ENCODE measurements around the gene TACR2. TPM values are rescaled to one million over a fixed set of nuclear protein-coding genes. Genes with fewer than 3 reads are reported as not detected.

Gene TACR2
- total and polyA plus RNA-seq, 2 donors (not counting 1 experiment from before 2014, with no cell fraction given): 0.15 to 0.17 TPM

- Histone ChIP-seq H3K27me3 (ENCODE audit: control insufficient read depth, insufficient read depth, low read length) (peaks cover 2% of the 10 kb centered on the region), H3K4me3 (replicated peaks in 1 of 4; ENCODE audit: control extremely low read depth in 1 of 4, insufficient read depth in 1 of 4, low read depth in 3 of 4, low read length in 4 of 4) (no peak overlapping the region), H3K4me2 (ENCODE audit: extremely low read depth, insufficient read depth, low read length) (no peak overlapping the region), H3K36me3 (ENCODE audit: control insufficient read depth, insufficient read depth, low read length) (no peaks in the 10 kb centered on the region), H3K9ac (ENCODE audit: insufficient read depth, low read length) (no peak overlapping the region), H3K27ac (ENCODE audit: insufficient read depth, low read length) (no peak overlapping the region), H2AFZ (ENCODE audit: low read length) (no peak overlapping the region), H3K9me3 (ENCODE audit: control insufficient read depth, insufficient read depth, low read depth, low read length) (no peaks in the 10 kb centered on the region), H3K4me1 (ENCODE audit: control insufficient read depth, extremely low read depth, insufficient read depth, low read length) (no peaks in the 10 kb centered on the region), H4K20me1 (ENCODE audit: control insufficient read depth, extremely low read depth, insufficient read depth, low read length) (no peaks in the 10 kb centered on the region), H3K79me2 (ENCODE audit: control insufficient read depth, insufficient read depth, low read length) (no peaks in the 10 kb centered on the region)
- TF ChIP-seq CTCF (conservative IDR thresholded peaks at IDR 0.05 in 1 of 2, IDR thresholded peaks at IDR 0.05 in 1 of 2; ENCODE audit: low read depth in 1 of 2, low read length in 2 of 2) (no peak), EZH2 (IDR thresholded peaks at IDR 0.05; ENCODE audit: low read length, missing control alignments) (no peak)
- DNase-seq (ENCODE audit: low read depth in 2 of 2): no peak
These were observed 19.3 kb upstream of the TACR2 start for GRCh38 chr10:69435966-69436520.

GRCh38 chr10:69434926-69435325 is 18.2 kb upstream of the TACR2 start:
- Histone ChIP-seq H3K9ac (ENCODE audit: insufficient read depth, low read length) (no peak overlapping the region), H3K9me3 (ENCODE audit: control insufficient read depth, insufficient read depth, low read depth, low read length) (no peaks in the 10 kb centered on the region), H3K36me3 (ENCODE audit: control insufficient read depth, insufficient read depth, low read length) (no peaks in the 10 kb centered on the region), H3K4me2 (ENCODE audit: extremely low read depth, insufficient read depth, low read length) (no peak overlapping the region), H2AFZ (ENCODE audit: low read length) (no peak overlapping the region), H3K79me2 (ENCODE audit: control insufficient read depth, insufficient read depth, low read length) (no peaks in the 10 kb centered on the region), H3K27ac (ENCODE audit: insufficient read depth, low read length) (no peak overlapping the region), H4K20me1 (ENCODE audit: control insufficient read depth, extremely low read depth, insufficient read depth, low read length) (no peaks in the 10 kb centered on the region), H3K4me1 (ENCODE audit: control insufficient read depth, extremely low read depth, insufficient read depth, low read length) (no peaks in the 10 kb centered on the region), H3K27me3 (ENCODE audit: control insufficient read depth, insufficient read depth, low read length) (peaks cover 2% of the 10 kb centered on the region), H3K4me3 (replicated peaks in 1 of 4; ENCODE audit: control extremely low read depth in 1 of 4, insufficient read depth in 1 of 4, low read depth in 3 of 4, low read length in 4 of 4) (no peak overlapping the region)
- TF ChIP-seq CTCF (conservative IDR thresholded peaks at IDR 0.05 in 1 of 2, IDR thresholded peaks at IDR 0.05 in 1 of 2; ENCODE audit: low read depth in 1 of 2, low read length in 2 of 2) (no peak), EZH2 (IDR thresholded peaks at IDR 0.05; ENCODE audit: low read length, missing control alignments) (no peak)
- no peak for DNase-seq (ENCODE audit: low read depth in 2 of 2)

- DNase-seq (ENCODE audit: low read depth in 2 of 2): no peak
- TF ChIP-seq EZH2 (IDR thresholded peaks at IDR 0.05; ENCODE audit: low read length, missing control alignments) (no peak), CTCF (conservative IDR thresholded peaks at IDR 0.05 in 1 of 2, IDR thresholded peaks at IDR 0.05 in 1 of 2; ENCODE audit: low read depth in 1 of 2, low read length in 2 of 2) (no peak)
- no peaks in the 10 kb centered on the region for H3K4me1 ChIP-seq (ENCODE audit: control insufficient read depth, extremely low read depth, insufficient read depth, low read length)
These were observed 17.5 kb upstream of the TACR2 start for GRCh38 chr10:69434169-69434568.

More at GRCh38 chr10:69434169-69434568, 17.5 kb upstream of the TACR2 start:
- Histone ChIP-seq H3K9me3 (ENCODE audit: control insufficient read depth, insufficient read depth, low read depth, low read length) (no peaks in the 10 kb centered on the region), H3K27ac (ENCODE audit: insufficient read depth, low read length) (no peak overlapping the region), H3K4me2 (ENCODE audit: extremely low read depth, insufficient read depth, low read length) (no peak overlapping the region), H3K27me3 (ENCODE audit: control insufficient read depth, insufficient read depth, low read length) (peaks cover 2% of the 10 kb centered on the region), H2AFZ (ENCODE audit: low read length) (no peak overlapping the region), H3K79me2 (ENCODE audit: control insufficient read depth, insufficient read depth, low read length) (no peaks in the 10 kb centered on the region), H3K4me3 (replicated peaks in 1 of 4; ENCODE audit: control extremely low read depth in 1 of 4, insufficient read depth in 1 of 4, low read depth in 3 of 4, low read length in 4 of 4) (no peak overlapping the region), H4K20me1 (ENCODE audit: control insufficient read depth, extremely low read depth, insufficient read depth, low read length) (no peaks in the 10 kb centered on the region), H3K9ac (ENCODE audit: insufficient read depth, low read length) (no peak overlapping the region), H3K36me3 (ENCODE audit: control insufficient read depth, insufficient read depth, low read length) (no peaks in the 10 kb centered on the region)
